Iris pigment epithelial cell (primary cell): ENCODE results near the gene C16orf78.

ENCODE experiments used
- DNase-seq: peaks from one replicate; pipeline ENCODE4 v3.0.0-alpha.2; 2011; ENCODE audit warnings: low read depth

Gene C16orf78

GRCh38 chr16:49373504-49373903 is at the start of gene C16orf78:
Gene C16orf78 (plus strand): TSS chr16:49373804. CDS start chr16:49373940, 136 bp downstream.
- no peak for DNase-seq

GRCh38 chr16:49324703-49325102 is 48.9 kb upstream of the C16orf78 start:
- DNase-seq, result no peak

GRCh38 chr16:49327466-49327865 is 46.1 kb upstream of the C16orf78 start:
- no peak for DNase-seq

GRCh38 chr16:49328325-49328724 is 45.3 kb upstream of the C16orf78 start:
- DNase-seq, result no peak

GRCh38 chr16:49330562-49331201 is 42.9 kb upstream of the C16orf78 start:
- no peak for DNase-seq

GRCh38 chr16:49332589-49333258 is 40.9 kb upstream of the C16orf78 start:
- no peak for DNase-seq

- no peak for DNase-seq
Measured at GRCh38 chr16:49333259-49333597, 40.4 kb upstream of the C16orf78 start.

GRCh38 chr16:49335828-49336227 is 37.8 kb upstream of the C16orf78 start:
- no peak for DNase-seq

GRCh38 chr16:49336581-49336980 is 37.0 kb upstream of the C16orf78 start:
- DNase-seq, result no peak

- no peak for DNase-seq
Measured at GRCh38 chr16:49337814-49338350, 35.7 kb upstream of the C16orf78 start.

GRCh38 chr16:49338611-49339265 is 34.9 kb upstream of the C16orf78 start:
- DNase-seq, result no peak

GRCh38 chr16:49340466-49340865 is 33.1 kb upstream of the C16orf78 start:
- no peak for DNase-seq

GRCh38 chr16:49341706-49342105 is 31.9 kb upstream of the C16orf78 start:
- no peak for DNase-seq

- DNase-seq, result no peak
Measured at GRCh38 chr16:49342336-49343265, 31.0 kb upstream of the C16orf78 start.

- DNase-seq, result no peak
Measured at GRCh38 chr16:49343291-49343690, 30.3 kb upstream of the C16orf78 start.

- DNase-seq, result no peak
Measured at GRCh38 chr16:49344401-49344800, 29.2 kb upstream of the C16orf78 start.

- no peak for DNase-seq
Measured at GRCh38 chr16:49345829-49346228, 27.8 kb upstream of the C16orf78 start.

GRCh38 chr16:49346459-49346858 is 27.1 kb upstream of the C16orf78 start:
- DNase-seq, result no peak

GRCh38 chr16:49347476-49347875 is 26.1 kb upstream of the C16orf78 start:
- no peak for DNase-seq

- DNase-seq, result no peak
Measured at GRCh38 chr16:49348408-49349176, 25.0 kb upstream of the C16orf78 start.

GRCh38 chr16:49349446-49350168 is 24.0 kb upstream of the C16orf78 start:
- no peak for DNase-seq
